Activated effector memory CD4-positive, alpha-beta T cell treated with Interleukin-2 at 50 U/mL for 16 hours (primary cell): ENCODE measurements around the gene HMSD.
A peak's percentile ranks its signal among the peaks of the same experiment; 100 is the strongest.

ENCODE experiments used
- DNase-seq: peaks from one replicate; pipeline ENCODE4 v3.0.0-alpha.2; 2020

Gene HMSD

GRCh38 chr18:63960891-63961290, 11.8 kb downstream of the HMSD start:
- no peak for DNase-seq

GRCh38 chr18:63961435-63961980, 12.4 kb downstream of the HMSD start:
- no peak for DNase-seq

- no peak for DNase-seq
Observed at GRCh38 chr18:63962137-63962536, 13.0 kb downstream of the HMSD start.

- no peak for DNase-seq
Observed at GRCh38 chr18:63963615-63964256, 14.6 kb downstream of the HMSD start.

GRCh38 chr18:63964908-63965307, 15.8 kb downstream of the HMSD start:
- no peak for DNase-seq

- no peak for DNase-seq
Observed at GRCh38 chr18:63965716-63966330, 16.7 kb downstream of the HMSD start.

GRCh38 chr18:63969942-63970808, 21.1 kb downstream of the HMSD start, which contains the start of gene SERPINB8:
Gene SERPINB8 (plus strand): TSS chr18:63970081. CDS start chr18:63978309, 8,228 bp downstream.
- peak; percentile 75 for DNase-seq

- no peak for DNase-seq
Observed at GRCh38 chr18:63970809-63971205, 21.7 kb downstream of the HMSD start.

GRCh38 chr18:63971320-63972001, 22.4 kb downstream of the HMSD start:
- no peak for DNase-seq

GRCh38 chr18:63972002-63972376, 22.9 kb downstream of the HMSD start:
- no peak for DNase-seq

- DNase-seq, result no peak
Observed at GRCh38 chr18:63974991-63975390, 25.9 kb downstream of the HMSD start.

- DNase-seq, result no peak
Observed at GRCh38 chr18:63975628-63976027, 26.5 kb downstream of the HMSD start.

GRCh38 chr18:63977040-63977439, 27.9 kb downstream of the HMSD start:
- no peak for DNase-seq

- DNase-seq, result no peak
Observed at GRCh38 chr18:63979409-63979920, 30.4 kb downstream of the HMSD start.

- DNase-seq, result no peak
Observed at GRCh38 chr18:63980027-63980426, 30.9 kb downstream of the HMSD start.

GRCh38 chr18:63980896-63981460, 31.9 kb downstream of the HMSD start:
- DNase-seq, result no peak

GRCh38 chr18:63981719-63982118, 32.6 kb downstream of the HMSD start:
- DNase-seq, result no peak

- DNase-seq, result no peak
Observed at GRCh38 chr18:63982361-63982760, 33.3 kb downstream of the HMSD start.

GRCh38 chr18:63986885-63987284, 37.8 kb downstream of the HMSD start:
- no peak for DNase-seq

- no peak for DNase-seq
Observed at GRCh38 chr18:63987743-63988142, 38.6 kb downstream of the HMSD start.

GRCh38 chr18:63992751-63993150, 43.6 kb downstream of the HMSD start:
- DNase-seq, result no peak

GRCh38 chr18:63994783-63995399, 45.8 kb downstream of the HMSD start:
- peak; percentile 13 for DNase-seq
